PC-9 (cell line): ENCODE data around the gene ZNF586.

ENCODE experiments used
- EZH2 ChIP-seq: fragments of 200-600 bp; sonication (generic); IDR thresholded peaks from 2 replicates; pipeline ENCODE4 v1.8.0; 2017; ENCODE audit warnings: antibody characterized with exemption, low read depth
- TF ChIP-seq, protein P1 (sequence below): fragments of 200-600 bp; sonication (generic); conservative IDR thresholded peaks from 2 replicates; pipeline ENCODE4 v1.6.1; 2017; ENCODE audit warnings: mixed run types, antibody characterized with exemption, mild to moderate bottlenecking, moderate library complexity

DNA sequence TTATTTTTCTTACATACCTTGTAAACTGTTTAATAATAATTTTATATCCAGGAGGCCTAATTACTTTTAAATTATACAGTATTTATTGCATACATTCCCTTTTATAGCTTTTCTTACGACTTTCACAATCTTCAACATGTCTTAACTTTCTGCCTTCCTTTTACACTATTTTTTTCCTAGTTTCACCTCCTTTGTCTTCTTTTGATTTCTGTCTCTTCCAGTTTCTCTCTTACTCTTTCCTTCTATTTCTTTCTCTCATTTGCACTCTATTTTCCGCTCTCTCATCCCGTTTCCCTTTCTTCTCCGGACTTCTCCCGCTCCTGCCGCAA lies 33.8 kb downstream of the ZNF586 start:
- TF ChIP-seq, protein P1, sequence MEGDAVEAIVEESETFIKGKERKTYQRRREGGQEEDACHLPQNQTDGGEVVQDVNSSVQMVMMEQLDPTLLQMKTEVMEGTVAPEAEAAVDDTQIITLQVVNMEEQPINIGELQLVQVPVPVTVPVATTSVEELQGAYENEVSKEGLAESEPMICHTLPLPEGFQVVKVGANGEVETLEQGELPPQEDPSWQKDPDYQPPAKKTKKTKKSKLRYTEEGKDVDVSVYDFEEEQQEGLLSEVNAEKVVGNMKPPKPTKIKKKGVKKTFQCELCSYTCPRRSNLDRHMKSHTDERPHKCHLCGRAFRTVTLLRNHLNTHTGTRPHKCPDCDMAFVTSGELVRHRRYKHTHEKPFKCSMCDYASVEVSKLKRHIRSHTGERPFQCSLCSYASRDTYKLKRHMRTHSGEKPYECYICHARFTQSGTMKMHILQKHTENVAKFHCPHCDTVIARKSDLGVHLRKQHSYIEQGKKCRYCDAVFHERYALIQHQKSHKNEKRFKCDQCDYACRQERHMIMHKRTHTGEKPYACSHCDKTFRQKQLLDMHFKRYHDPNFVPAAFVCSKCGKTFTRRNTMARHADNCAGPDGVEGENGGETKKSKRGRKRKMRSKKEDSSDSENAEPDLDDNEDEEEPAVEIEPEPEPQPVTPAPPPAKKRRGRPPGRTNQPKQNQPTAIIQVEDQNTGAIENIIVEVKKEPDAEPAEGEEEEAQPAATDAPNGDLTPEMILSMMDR = no peak
- TF ChIP-seq EZH2 = no peak
